Loucy (cell line): Measurements from ENCODE around the gene CELF4.

Experiments
- CTCF ChIP-seq: fragments of 200-600 bp; sonication (generic); conservative IDR thresholded peaks from 2 replicates; pipeline ENCODE4 v1.5.1; 2014; ENCODE audit warnings: mild to moderate bottlenecking, antibody characterized with exemption, low read length
- EZH2phosphoT487 ChIP-seq: fragments of 200-600 bp; IDR thresholded peaks from 2 replicates; pipeline ENCODE4 v1.6.1; 2018; ENCODE audit warnings: antibody characterized with exemption, mild to moderate bottlenecking, moderate library complexity, borderline replicate concordance

- TF ChIP-seq CTCF, result no peak
- no peak for TF ChIP-seq EZH2phosphoT487
These were observed 72.6 kb downstream of the CELF4 start for GRCh38 chr18:37492952-37493351.
